HTR-8/SVneo (cell line): Measurements from ENCODE around the gene IRF6.

Source experiments
- DNase-seq: peaks from one replicate; pipeline ENCODE4 v3.0.0; 2011; ENCODE audit warnings: low spot score, mixed read lengths; ENCODE audit not compliant: insufficient read length
- FAIRE-seq: peaks from 2 replicates; lab custom pipeline; 2011; peaks lifted over from hg19 to GRCh38; lab: Jason Lieb, UNC

IRF6 gene

GRCh38 chr1:209742409-209743144 is 63.4 kb downstream of the IRF6 start:
- FAIRE-seq (no peak), DNase-seq (no peak)

GRCh38 chr1:209741889-209742288 is 64.1 kb downstream of the IRF6 start:
- FAIRE-seq (no peak), DNase-seq (no peak)

- DNase-seq, result no peak
Observed at GRCh38 chr1:209741193-209741592, 64.7 kb downstream of the IRF6 start.

GRCh38 chr1:209738270-209738669 is 67.7 kb downstream of the IRF6 start:
- no peak for FAIRE-seq

More at GRCh38 chr1:209741193-209741592, 64.7 kb downstream of the IRF6 start:
- no peak for FAIRE-seq

DNA sequence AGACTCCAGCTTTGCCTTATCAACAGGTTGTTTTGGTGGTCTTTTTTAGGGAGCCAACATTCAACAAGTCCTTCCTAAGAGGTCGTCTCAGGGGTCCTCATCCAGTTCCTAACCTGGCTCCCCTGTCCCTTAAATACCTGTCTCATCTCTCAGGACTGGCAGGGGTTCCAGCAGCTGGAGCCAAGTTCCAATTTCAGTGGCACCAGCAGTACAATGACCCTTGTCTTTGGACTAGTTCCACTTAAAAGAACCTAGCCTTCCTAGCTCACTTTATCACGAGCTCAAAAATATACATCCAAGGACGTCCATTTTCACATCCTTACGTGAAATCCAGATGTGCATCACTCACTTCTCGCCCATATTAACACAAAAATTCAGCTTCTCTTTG is 68.8 kb downstream of the IRF6 start:
- no peak for FAIRE-seq
- no peak for DNase-seq

More at GRCh38 chr1:209738270-209738669, 67.7 kb downstream of the IRF6 start:
- DNase-seq, result no peak

GRCh38 chr1:209736490-209737117 is 69.3 kb downstream of the IRF6 start:
- FAIRE-seq (no peak), DNase-seq (no peak)
